ENCODE measurements around the gene GPR143.
"Not testable (repeated sequence)": the region's sequence is repeated elsewhere in the genome, so short reads cannot be mapped to it uniquely, and the experiment has no call there.

Gene GPR143

GRCh38 chrX:9765737-9766097 lies at the start of gene GPR143:
Gene GPR143 (minus strand): TSS chrX:9765847. CDS start chrX:9765817, 30 bp downstream.
- no peak for FAIRE-seq

- not testable (repeated sequence) for FAIRE-seq
Measured at GRCh38 chrX:9811086-9811485, 45.4 kb upstream of the GPR143 start.

GRCh38 chrX:9809876-9810275 lies 44.2 kb upstream of the GPR143 start:
- not testable (repeated sequence) for FAIRE-seq

DNA sequence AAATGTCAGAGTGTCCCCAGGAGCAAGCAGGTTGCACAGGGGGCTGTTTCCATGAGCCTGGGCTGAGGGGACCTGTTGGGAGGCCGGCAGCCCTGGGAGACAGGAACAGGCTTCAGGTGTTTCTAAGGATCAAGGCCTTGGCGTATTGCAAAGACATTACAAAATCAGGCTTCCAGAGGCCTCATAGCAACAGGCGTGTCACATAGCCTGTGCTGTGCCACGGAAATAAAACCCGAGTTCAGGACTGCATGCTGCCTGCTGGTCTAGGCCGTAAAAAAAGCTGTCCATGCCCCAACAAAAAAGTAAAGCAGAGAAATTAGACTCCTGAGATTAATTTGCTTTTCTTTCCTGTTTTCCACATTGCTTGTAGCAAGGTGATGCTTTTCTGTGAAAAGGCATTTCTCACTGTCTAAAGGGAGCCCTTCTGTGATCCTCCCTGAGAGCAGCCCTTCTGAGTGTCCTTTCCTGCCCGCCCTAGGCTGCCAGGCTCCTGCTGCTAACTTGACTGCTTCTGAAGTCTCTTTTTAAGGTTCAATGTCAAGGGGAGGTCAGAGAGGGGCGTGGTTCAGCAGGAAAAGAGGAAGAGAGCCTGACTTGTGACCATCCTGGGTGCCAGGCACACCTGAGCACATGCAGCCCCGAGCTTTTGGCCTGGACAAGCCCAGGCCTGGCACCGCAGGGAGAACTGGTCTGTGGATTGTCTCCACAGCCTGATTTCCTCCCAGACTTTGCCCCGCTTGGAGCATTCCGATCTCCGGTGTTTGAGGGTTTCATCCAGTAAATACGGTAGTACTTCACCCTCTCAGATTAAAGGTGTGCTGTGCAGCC lies 41.9 kb upstream of the GPR143 start:
- no peak for FAIRE-seq

DNA sequence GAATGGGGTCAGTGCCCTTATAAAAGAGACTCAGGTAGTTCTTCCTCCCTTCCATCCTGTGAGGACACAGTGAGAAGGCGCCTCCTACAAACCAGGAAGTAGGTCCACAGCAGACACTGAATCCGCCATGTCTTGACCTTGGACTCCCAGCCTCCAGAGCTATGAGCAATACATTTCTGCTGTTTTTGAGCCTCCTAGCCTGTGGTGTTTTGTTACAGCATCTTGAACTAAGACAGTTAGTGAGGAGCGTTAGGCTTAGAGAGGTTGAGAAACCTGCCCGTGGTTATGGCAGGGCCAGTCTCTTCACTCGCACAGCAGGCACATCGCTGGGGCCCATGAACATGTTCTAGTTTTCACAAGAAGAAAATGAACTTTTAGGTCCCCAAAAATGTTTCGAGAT lies 40.3 kb upstream of the GPR143 start:
- FAIRE-seq, result no peak

DNA sequence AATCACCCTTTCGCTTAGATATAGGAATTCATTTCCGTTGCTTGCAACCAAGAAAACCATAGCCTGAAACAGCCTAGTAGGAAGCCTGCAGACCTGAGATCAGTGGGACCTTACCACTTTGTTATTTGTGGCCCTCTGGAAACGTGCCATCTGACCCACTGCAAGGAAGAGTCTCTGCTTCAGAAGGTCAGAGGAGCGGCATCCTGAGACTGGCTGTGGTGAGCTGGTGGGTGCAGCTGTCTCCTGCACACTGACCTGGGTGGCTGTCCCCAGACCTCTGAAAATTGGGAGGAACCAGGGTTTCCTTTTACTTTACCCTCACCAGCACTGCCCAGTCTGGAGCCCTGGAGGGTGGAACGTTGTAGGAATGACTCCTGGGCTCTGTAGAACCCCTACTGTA lies 38.8 kb upstream of the GPR143 start:
- no peak for FAIRE-seq

GRCh38 chrX:9802737-9803136 lies 37.1 kb upstream of the GPR143 start:
- no peak for FAIRE-seq

- FAIRE-seq, result no peak
Measured at GRCh38 chrX:9797384-9798360, 32.0 kb upstream of the GPR143 start.

GRCh38 chrX:9794495-9794894 lies 28.8 kb upstream of the GPR143 start:
- FAIRE-seq, result no peak

GRCh38 chrX:9790866-9791265 lies 25.2 kb upstream of the GPR143 start:
- no peak for FAIRE-seq

- no peak for FAIRE-seq
Measured at GRCh38 chrX:9789555-9789954, 23.9 kb upstream of the GPR143 start.

- FAIRE-seq, result no peak
Measured at GRCh38 chrX:9788911-9789310, 23.3 kb upstream of the GPR143 start.

DNA sequence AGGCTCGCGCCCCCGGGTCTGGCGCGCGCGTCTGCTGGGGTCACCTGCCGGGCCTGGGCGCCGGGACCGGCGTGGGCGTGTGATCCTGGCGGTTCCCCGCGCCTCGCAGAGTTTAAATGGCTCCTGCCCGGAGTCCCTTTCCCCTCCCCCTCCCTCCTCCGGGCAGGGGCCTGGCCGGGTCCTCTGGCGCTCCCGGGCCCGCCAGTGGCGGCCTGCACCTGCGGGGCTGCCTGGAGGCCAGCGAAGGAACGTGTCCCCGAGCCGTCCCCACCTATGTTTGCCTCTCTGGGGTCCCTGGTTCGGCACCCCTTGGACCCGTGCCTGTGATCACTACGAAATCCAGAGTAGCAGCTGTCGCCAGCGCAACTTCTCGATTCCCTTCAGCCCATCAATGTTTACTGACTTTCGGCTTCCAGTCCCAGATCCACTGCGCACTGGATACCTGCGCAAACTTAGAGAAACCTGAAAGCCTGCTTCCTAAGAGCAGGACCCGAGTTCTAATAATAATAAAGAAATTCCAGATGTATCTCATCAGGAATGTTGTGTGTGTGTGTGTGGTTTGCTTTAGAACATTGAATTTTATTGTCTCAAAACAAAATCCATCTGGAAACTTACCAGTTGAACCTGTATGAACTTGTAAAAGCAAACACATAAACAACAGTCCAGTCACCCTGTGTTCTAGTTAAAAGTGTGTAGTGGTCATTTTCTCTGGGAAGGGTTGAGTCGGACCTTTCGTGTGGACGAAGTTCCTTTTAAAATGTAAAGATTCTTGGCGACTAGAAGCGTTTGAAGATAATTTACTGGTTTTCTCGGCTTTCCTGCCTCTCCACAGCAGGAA lies 21.4 kb upstream of the GPR143 start:
- FAIRE-seq, result no peak

DNA sequence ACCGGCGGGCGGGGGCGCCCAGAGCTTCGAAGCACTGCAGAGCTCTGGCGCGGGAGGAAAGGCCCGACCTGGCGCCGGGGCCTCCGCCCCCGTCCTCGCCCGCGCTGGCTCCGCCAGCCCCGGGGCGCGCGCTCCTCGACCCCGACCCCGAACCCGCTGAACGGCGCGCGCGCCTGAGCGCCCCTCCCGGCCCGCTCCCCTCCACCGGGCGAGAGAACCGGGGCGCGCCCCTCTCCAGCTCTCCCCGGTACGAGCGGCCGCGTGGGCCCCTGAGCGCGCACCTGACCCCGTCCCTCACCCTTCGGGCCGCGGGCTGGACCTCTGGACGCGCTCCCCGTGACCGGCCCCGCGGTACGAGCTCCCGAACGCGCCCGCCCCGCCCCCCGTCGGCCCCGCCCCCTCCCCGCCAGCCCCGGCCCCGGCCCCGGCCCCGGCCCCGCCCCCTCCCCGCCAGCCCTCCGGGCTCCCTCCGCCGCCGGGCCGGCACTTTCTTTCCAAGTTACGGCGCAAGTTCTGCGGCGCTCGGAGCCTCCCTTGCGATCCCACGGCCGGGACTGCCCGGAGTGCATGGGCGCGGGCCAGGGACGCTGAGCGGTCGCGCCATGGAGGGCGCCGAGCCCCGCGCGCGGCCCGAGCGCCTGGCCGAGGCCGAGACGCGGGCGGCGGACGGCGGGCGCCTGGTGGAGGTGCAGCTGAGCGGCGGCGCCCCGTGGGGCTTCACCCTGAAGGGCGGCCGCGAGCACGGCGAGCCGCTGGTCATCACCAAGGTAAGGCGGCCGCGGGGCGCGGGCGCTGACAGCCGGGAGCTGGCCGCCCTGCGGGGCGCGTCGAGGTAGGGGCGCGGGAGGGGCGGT lies 20.5 kb upstream of the GPR143 start, which contains the start of gene SHROOM2:
Gene SHROOM2 (plus strand): TSS at position 486 of the 854 bp plus-strand sequence. CDS start 117 bp downstream, at position 603.
- FAIRE-seq, result no peak

GRCh38 chrX:9785254-9785943 lies 19.8 kb upstream of the GPR143 start:
- FAIRE-seq, result no peak

GRCh38 chrX:9784332-9784731 lies 18.7 kb upstream of the GPR143 start:
- no peak for FAIRE-seq

DNA sequence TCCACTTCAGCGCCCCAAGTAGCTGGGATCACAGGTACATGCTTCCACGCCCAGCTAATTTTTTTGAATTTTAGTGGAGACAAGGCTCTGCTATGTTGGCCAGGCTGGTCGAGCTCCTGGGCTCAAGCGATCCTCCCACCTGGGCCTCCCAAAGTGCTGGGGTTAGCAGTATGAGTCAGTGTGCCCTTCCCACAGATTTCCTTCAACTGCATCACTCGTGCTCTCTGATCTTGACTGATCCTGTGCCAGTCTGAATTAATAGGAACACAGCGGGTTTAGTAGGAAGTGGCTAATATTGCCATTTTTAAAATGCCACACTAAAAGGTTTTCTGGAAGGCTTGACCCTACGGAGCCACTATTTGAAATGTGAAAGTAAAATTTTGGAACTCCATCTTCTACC lies 16.3 kb upstream of the GPR143 start:
- no peak for FAIRE-seq

GRCh38 chrX:9775930-9776329 lies 10.3 kb upstream of the GPR143 start:
- FAIRE-seq, result no peak

- no peak for FAIRE-seq
Measured at GRCh38 chrX:9772943-9773342, 7.3 kb upstream of the GPR143 start.

GRCh38 chrX:9770319-9770718 lies 4.7 kb upstream of the GPR143 start:
- FAIRE-seq, result no peak

GRCh38 chrX:9768321-9768839 lies 2.7 kb upstream of the GPR143 start:
- not testable (repeated sequence) for FAIRE-seq

All from A204.1 (cell line).